ENCODE results near the gene BHMT2.

DNA sequence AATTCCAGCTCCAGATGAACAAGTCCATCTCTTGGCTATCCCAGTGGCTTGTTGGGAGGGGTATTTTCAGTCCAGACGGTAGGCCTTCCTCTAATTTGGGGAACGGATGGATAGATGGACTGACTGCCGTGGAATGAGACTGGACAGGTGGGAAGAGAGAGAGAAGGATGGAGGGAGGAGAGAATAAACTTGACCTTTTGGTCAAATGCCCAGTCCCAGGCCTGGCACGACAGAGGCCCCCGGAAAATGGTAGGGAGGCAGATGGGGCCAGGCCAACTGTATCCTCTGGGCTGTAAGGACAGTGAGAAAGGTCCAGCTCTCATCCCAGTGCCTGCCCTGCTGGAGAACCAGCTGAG is 43.1 kb downstream of the BHMT2 start:
- TF ChIP-seq, protein P1, sequence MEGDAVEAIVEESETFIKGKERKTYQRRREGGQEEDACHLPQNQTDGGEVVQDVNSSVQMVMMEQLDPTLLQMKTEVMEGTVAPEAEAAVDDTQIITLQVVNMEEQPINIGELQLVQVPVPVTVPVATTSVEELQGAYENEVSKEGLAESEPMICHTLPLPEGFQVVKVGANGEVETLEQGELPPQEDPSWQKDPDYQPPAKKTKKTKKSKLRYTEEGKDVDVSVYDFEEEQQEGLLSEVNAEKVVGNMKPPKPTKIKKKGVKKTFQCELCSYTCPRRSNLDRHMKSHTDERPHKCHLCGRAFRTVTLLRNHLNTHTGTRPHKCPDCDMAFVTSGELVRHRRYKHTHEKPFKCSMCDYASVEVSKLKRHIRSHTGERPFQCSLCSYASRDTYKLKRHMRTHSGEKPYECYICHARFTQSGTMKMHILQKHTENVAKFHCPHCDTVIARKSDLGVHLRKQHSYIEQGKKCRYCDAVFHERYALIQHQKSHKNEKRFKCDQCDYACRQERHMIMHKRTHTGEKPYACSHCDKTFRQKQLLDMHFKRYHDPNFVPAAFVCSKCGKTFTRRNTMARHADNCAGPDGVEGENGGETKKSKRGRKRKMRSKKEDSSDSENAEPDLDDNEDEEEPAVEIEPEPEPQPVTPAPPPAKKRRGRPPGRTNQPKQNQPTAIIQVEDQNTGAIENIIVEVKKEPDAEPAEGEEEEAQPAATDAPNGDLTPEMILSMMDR (conservative IDR thresholded peaks at IDR 0.05; ENCODE audit: low read depth, low read length) = no peak
- TF ChIP-seq MAZ (IDR thresholded peaks at IDR 0.05; ENCODE audit: borderline replicate concordance, low read depth, low read length) (no peak), RCOR1 (IDR thresholded peaks at IDR 0.05; ENCODE audit: insufficient replicate concordance, low read length) (no peak), POLR2A (IDR thresholded peaks at IDR 0.05; ENCODE audit: low read depth, low read length) (no peak), RAD21 (IDR thresholded peaks at IDR 0.05; ENCODE audit: low read length) (no peak), RFX5 (IDR thresholded peaks at IDR 0.05; ENCODE audit: low read depth, low read length) (no peak), MAFK (IDR thresholded peaks at IDR 0.05; ENCODE audit: low read depth, low read length) (no peak), CEBPB (IDR thresholded peaks at IDR 0.05; ENCODE audit: low read depth, low read length) (no peak), CHD1 (IDR thresholded peaks at IDR 0.05; ENCODE audit: low read depth, low read length) (no peak), MXI1 (IDR thresholded peaks at IDR 0.05; ENCODE audit: borderline replicate concordance, low read depth, low read length) (no peak), FOS (IDR thresholded peaks at IDR 0.05; ENCODE audit: low read depth, low read length) (no peak)
- TF ChIP-seq, protein P2, sequence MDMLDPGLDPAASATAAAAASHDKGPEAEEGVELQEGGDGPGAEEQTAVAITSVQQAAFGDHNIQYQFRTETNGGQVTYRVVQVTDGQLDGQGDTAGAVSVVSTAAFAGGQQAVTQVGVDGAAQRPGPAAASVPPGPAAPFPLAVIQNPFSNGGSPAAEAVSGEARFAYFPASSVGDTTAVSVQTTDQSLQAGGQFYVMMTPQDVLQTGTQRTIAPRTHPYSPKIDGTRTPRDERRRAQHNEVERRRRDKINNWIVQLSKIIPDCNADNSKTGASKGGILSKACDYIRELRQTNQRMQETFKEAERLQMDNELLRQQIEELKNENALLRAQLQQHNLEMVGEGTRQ (IDR thresholded peaks at IDR 0.05; ENCODE audit: low read depth, low read length) = no peak

Measured in IMR-90 (cell line).